NCI-H2171 treated with DMSO at 0.1 percent for 48 hours (cell line): Measurements from ENCODE around the gene PLEKHH2.
"Not testable (repeated sequence)": the region's sequence is repeated elsewhere in the genome, so short reads cannot be mapped to it uniquely, and the experiment has no call there.

Source experiments
- DNase-seq: peaks from one replicate; lab custom pipeline; 2025; lab: John Stamatoyannopoulos, UW

PLEKHH2 gene

DNA sequence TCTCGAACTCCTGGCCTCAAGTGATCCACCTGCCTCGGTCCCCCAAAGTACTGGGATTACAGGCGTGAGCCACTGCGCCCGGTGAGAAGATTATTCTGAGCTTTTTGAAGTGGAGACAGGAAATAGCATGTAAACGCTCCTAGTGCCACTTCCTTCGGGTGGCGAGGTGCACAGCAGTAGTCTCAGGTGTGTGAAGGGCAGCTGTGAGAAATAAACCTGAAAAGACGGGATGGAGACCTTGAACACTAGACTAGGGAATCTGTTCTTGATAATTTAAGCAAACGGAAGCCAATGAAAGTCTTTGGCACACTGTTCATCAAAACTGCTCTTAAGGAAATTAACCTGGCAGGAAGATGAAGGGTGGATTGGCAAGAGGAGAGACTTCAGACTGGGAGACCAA is 439 bp upstream of the PLEKHH2 start:
- no peak for DNase-seq

DNA sequence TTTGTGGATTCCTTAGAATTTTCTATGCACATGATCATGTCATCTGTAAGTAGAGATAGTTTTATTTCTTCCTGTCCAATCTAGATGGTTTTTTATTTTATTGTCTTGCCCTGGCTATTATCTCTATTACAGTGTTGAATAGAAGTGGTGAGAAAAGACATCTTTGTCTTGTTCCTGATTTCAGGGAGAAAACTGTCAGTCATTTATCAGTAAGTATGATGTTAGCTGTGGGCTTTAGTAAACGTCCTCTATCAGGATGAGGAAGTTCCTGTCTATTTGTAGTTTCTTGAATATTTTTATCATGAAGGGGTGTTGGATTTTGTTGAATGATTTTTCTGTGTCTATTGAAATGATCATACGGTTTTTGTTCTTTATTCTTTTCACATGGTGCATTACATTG is 5.3 kb downstream of the PLEKHH2 start:
- DNase-seq: no peak

DNA sequence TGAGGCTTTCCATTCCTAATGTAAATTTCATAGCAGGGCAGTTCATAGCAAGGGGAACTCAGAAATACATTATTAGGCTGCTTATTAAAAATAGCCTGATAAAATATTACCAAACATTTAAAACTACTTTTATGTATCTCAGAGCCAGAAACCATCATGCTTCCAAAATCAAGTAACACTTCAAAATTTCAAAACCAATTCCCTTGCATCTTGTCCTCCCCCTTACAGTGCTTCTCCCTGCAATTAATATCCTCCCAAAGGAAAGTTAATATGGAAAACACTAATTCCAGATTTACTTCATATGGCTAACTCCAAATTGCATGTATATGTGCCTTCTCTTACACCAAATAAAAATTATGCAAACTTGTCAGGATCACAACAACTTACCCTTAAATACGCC is 6.6 kb downstream of the PLEKHH2 start:
- DNase-seq: no peak

DNA sequence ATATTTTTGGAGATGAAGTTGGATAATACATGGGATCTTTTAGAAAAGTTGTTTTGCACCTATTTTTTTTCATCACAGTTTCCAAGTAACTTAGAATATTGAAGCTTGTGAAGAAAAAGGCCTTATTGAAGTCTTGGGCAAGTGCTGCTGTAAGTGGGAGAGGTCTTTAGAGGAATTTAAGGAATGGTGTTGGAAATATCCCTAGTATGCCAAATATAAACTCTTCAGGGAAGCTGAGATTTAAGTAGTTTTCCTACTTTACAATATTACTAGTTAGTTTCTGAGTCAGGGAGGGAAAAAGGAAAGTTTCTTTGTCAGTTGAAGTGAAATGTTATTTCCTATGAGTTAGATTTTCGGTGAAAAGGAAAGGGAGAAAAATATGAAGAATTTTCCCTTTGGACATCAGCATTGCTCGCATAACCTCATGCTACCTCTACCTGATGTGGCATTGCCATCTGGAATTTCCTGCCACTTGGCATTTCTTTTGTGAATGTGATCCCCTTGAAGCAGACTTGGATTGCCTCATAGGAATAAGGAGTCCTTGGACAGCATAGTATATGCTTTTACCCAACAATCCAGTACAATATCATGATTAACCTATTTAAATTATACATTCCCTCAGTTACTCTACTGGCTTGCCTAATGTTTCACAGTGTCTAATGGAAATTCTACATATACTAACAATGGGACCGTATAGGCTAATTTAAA is 12.1 kb downstream of the PLEKHH2 start:
- no peak for DNase-seq

DNA sequence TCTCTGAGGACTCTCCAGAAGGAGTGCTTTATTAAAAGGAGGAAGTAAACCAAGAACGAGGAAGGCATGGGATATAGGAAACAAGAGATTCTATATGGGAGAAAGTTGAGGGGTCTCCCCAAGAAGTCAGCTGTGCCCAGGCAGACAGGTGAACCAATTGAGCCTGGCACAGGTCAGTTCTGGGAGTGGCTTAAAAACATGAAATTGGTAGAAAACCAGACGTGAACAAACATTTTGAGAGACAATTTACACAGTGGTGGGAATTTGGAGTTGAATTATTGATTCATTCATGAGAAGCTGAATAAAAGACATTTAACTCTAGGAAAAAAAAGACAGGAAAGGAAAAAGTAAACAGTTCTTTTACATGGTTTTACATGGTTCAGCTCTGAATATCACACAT is 16.4 kb downstream of the PLEKHH2 start:
- DNase-seq: no peak

DNA sequence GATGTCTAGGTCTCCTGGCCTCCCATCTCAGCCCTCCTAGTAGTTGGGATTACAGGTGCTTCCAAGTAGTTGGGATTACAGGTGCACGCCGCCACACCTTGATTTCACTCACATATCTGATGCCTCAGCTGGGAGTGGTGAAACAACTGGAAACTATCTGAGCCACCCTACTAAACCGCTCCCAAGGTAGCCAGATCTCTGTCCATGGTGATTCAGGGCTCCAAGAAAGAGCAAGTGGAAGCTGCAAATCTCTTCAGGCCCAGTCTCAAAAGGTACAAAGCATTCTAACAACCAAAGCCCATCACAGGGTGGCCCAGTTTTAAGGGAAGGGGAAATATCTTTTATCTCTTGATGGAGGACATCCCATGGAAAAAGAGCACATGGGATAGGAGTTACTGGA is 20.2 kb downstream of the PLEKHH2 start:
- DNase-seq: no peak

DNA sequence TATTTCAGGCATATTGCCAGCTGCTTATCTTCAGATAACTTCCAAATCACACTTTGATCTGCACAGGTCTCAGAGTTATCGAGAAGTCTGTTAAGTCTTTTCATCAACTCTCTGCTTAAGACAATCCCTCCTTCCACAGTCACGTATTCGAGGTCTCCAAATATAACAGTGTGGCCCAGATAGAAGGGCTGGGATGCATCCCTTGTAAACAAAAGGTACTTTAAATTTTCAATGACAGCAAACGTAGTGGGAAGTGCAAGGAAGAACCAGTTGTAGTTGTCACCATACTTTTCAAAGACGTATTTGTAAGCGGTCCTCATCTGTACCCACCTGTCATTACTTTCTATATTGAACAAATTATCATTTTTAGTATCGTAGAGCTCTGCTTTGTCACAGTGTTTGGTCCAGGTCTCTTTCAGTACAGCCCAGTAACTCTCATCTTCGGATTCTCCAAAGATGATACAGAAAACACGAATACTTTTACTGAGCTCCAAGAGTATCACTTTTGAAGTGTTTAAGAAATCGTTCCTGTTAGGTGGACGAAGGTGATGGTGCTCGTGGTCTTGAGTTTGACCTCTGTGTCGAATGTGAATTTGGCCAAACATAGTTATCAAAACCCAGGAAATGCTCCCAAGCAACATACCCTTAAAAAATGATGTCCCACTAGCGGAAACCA is 38.7 kb downstream of the PLEKHH2 start:
- no peak for DNase-seq

DNA sequence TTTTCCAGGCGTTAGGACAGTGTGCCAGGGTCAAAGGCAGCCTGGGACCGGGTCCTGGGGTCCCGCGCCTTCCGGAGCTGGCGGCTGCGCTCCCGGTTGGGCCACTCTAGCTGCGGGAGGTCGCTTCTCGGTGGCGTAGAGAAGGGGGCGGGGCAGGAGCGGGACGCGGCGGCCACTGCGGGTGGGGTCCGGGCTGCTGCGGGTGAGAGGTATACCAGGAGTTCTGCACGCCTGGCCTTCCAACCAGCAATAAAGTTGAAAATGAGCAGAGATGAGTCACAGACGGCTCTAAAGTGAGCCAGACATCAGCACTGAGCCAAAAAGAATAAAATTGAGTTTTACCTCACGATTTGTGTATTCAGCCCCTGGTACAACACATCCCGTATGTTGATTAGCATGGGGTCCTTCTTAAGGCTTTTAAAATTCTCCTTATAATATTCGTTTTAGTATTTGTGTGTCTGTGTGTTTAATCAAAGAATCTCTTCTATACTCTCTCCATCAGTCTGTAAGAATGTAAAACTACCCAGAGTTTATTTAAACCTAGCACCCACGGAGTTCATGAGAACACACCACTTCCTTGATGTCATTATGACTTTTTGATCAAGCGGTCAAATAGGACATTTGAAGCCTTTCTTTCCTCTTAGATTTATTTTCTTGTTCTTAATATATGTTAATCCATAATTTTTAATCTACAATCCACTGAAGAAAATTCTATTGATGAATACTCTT is 39.4 kb downstream of the PLEKHH2 start, which contains the start of gene C1GALT1C1L:
TSS of gene C1GALT1C1L (minus strand) at position 108 of the 729 bp plus-strand sequence. CDS start at position 1, 107 bp downstream.
- peak; percentile 9 for DNase-seq

DNA sequence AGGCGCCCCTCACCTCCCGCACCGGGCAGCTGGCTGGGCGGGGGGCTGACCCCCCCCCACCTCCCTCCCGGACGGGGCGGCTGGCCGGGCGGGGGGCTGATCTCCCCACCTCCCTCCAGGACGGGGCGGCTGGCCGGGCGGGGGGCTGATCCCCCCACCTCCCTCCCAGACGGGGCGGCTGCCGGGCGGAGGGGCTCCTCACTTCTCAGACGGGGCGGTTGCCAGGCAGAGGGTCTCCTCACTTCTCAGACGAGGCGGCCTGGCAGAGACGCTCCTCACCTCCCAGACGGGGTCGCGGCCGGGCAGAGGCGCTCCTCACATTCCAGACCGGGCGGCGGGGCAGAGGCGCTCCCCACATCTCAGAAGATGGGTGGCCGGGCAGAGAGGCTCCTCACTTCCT is 40.7 kb downstream of the PLEKHH2 start:
- not testable (repeated sequence) for DNase-seq

DNA sequence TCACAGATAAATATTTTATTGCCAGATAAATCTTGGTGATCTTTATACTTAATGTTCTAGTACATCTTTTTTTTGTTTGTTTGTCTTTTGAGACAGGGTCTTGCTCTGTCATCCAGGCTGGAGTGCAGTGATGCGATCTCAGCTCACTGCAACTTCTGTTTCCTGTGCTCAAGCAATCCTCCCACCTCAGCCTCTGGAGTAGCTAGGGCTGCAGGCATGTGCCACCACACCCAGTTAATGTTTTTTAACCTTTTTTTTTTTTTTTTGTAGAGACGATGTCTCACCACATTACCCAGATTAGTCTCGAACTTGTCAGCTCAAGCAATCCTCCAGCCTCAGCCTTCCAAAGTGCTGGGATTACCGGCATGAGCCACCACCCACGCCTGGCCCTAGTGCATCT is 48.3 kb downstream of the PLEKHH2 start:
- DNase-seq: no peak

DNA sequence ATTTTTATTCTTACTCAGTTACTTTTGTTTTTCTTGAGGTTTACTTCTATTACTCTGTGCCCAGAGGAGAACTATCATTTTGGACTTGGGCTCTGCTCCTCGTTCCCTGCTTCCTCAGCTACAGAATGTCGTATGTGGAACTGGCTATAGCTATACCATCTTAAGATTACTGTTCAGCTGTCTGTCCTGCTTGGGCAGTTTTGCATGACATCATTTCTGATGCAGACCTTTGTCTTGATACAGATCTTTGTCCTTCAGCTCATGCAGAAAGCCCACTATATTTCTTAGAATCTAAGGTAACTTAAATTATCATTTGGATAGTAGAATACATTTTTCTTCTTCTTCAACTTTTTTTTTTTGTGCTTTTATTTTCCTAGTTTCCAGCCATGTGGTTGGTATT is 52.9 kb downstream of the PLEKHH2 start:
- no peak for DNase-seq

DNA sequence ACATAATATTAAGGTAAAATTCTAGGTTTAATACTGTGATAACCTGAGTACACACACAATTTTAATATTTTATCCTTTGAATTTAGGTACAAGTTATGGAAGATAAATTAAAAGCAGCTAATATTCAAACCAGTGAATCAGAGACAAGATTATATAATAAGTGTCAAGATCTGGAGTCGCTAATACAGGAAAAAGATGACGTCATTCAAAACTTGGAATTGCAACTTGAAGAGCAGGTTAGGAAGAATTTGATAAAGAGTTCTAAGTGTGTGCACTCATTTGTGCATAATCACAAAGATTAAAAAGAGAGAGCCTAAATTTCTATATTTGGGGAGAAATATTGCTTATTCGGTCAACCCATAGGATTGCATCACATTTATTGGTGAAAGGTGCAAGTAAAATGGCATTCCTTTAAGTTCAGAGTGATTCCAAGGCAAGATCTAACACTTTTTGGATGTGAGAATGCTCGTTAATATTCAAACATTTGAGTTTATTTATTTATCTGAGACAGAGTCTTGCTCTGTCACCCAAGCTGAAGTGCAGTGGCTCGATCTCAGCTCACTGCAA is 55.5 kb downstream of the PLEKHH2 start:
- DNase-seq: no peak

DNA sequence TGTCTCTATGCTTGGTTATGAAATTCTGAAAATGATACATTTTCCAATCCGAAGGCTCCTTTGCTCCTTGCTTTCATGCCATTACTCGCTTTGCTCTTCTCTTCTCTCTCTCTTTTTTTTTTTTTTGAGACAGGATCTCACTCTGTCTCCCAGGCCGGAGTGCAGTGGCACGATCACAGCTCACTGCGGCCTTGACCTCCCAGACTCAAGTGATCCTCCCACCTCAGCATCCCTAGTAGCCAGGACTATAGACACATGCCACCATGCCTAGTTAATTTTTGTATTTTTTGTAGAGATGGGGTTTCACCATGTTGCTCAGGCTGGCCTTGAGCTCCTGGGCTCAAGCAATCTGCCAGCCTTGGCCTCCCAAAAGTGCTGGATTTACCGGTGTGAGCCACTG is 61.1 kb downstream of the PLEKHH2 start:
- not testable (repeated sequence) for DNase-seq

DNA sequence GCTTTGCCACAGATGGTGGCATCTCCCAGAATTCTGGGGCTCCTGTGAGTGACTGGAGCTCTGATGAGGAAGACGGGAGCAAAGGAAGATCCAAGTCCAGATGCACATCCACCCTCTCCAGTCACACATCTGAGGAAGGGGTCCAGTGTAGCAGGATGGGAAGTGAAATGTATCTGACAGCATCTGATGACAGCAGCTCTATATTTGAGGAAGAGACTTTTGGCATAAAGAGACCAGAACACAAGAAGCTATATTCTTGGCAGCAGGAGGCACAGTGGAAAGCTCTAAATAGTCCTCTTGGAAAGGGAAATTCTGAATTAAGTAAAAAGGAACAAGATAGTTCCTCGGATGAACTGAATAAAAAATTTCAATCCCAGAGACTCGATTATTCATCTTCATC is 62.7 kb downstream of the PLEKHH2 start:
- DNase-seq: no peak

DNA sequence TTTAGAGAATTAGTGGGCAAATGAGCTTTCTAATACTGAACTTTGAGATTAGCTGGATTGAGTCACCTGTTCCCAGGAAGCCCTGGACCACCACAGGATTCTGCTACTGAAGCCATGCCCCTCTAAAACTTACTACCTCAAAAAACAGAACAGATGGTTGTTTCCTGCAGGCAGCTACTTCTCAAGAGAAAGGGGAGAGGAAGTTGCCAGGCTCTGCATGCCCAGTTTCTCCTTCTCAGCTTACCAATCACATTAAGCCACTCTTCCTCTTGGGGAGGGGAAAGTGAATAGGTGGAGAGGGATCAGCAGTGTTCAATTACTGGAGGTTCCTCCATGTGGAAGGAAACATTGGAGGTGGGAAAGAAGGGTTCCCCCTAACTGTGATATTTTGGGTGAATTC is 64.1 kb downstream of the PLEKHH2 start:
- peak; percentile 79 for DNase-seq

DNA sequence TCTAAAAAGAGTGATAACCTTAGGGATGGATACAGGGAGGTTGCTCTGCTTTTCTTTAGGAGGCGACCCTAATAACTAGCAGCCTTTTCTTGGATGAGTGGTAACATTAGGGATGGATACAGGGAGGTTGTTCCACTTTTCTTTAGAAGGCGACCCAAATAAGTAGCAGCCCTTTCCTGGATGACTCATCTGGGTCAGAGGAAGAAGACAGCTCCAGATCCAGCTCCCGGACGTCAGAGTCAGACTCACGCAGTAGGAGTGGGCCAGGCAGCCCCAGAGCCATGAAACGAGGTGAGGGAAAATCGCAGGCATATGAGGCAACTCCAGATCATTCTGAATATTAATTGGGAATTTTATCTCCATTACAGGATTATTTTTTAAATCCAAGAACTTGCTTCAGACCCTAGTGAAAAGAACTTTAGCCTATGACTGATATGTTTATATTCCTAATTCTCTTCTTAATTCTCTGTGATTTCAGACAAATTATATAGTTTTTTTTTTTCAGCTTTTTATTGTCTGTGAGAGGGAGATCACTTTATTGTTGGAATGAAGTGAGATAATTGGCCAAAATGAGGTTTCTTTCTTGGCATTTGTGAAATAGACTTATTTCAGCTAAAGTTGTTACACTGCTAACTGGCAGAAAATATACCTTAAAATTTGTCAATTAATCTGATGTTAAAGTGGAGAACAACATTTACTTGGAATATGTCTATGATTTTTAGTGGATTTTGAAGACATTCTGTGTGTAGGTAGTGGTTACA is 70.4 kb downstream of the PLEKHH2 start:
- DNase-seq: no peak

DNA sequence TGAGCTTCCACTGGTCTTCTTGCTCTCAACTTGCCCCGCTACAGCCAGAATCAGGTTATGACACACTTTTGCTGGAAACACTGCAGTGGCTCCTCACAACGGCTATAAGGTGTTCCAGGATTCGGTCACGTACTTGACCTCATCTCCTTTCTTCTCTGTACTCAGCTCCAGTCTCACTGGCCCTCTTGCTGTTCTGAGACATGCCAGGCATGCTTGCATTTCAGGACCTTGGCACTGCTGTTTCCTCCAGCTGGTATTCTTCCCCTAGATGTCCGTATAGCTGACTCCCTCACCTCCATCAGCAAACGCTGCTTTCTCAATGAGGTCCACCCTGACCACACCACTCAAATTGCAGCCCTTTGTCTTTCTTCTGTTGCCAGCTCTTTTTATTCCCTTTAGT is 71.1 kb downstream of the PLEKHH2 start:
- no peak for DNase-seq

DNA sequence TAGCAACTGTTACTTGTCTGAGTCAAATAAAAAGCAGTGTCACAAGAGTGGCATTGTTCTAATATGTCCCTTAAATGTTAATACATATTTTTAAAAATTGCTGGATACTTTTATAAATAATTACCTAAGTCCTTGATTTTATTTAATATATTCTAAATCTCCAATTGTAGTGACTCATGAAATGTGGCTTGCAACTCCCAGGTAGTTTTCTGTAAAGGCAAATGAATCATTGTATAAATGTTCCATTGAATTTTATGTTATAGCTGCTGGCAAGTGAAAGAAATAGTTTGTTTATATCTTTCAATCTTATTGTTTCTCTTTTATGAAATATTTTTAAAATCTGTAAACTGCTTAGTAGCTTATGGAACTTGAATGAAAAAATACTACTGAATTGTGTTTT is 71.8 kb downstream of the PLEKHH2 start:
- DNase-seq: no peak

DNA sequence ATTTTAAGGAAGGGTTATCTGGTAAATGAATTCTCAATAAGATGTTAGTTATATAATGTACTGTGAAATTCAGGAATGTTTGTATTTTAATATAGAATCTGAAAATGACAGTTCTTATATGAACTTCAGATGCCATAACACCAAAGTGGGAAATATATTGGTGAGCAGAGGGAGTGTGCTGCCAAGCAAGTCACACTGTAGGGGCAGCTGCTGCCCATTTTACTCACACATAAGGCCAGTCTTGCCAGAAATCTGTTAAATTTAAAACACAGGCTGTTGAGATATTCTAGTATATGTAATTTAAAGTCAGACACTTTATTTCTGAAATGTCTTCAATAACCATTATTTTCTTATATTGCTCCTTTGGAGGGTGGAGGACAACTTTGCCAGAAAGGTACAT is 73.8 kb downstream of the PLEKHH2 start:
- DNase-seq: no peak

DNA sequence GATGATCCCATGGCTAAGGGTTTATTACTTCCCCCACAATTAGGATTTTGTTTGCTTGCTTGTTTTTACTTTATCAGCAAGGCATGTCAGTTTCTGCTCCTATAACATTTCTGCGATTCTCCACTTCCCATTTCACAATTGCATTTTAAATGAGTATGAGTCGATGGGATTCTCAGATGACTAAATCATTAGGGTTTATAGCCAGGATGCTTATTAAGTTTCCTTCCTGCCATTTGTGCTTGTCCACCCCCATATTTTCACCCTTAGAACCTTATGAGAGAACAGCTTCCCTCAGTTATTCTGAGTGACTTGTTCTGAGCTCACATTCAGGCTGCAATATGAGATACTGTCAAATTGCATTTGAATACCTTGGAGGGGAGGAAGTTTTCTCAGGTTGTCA is 77.1 kb downstream of the PLEKHH2 start:
- no peak for DNase-seq

DNA sequence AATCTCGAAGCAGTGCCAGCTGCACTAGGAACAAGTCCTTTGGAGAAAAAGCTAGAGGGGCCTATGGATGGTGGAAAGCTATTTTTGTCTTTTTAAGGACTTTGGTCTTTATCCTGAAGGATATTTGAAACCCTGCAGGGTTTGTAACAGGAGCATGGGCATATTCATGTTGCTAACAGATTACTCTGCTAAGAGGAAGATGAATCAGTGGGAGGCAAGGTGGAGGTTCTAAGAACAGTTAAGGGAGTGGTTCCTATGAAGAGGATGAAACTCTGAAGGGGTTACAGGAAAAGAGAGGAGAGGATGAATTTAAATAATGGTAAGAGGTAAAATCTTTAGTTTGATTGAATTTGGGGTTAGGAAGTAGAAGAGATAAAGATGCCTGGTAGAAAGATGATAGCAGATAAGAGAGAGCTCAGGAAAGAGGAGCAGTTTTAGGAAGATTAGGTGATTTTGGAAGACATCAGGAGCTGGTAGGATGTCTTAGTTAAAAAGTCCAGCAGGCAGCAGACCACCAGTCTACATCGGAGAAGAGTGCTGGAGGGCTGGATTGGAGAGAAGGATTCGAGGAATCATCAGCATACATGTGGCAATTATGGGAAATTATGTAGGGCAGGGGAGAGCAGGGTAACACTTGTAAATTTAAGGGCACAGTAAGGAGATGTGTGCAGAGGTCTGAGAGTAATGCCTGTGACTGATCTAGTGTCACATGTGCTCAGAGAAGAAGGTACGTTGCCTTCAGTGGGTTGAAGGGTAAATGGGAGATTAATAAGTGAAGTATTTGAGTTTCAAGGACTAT is 78.4 kb downstream of the PLEKHH2 start:
- no peak for DNase-seq
